RWPE2 (cell line): ENCODE data around the gene JOSD2.

Experiments
- ATAC-seq: fragments of 200-7000 bp; cut with Tn5 transposase; 3 replicates; pipeline ENCODE4 v1.9.1; 2021; ENCODE audit warnings: low read depth
- DNase-seq: peaks from one replicate; pipeline ENCODE4 v3.0.0-alpha.2; 2020; ENCODE audit warnings: low spot score
- H3K27ac ChIP-seq: fragments of 450-650 bp; 2 replicates; pipeline ENCODE4 v1.5.1; 2017; ENCODE audit warnings: mild to moderate bottlenecking; ENCODE audit not compliant: poor library complexity, severe bottlenecking
- H3K27me3 ChIP-seq: fragments of 250-450 bp; sonication (Bioruptor Pico); 2 replicates; pipeline ENCODE4 v1.5.1; 2021; ENCODE audit warnings: mild to moderate bottlenecking, moderate library complexity; ENCODE audit not compliant: insufficient read depth, poor library complexity, severe bottlenecking
- H3K36me3 ChIP-seq: fragments of 250-450 bp; sonication (Bioruptor Pico); 2 replicates; pipeline ENCODE4 v1.5.1; 2020; ENCODE audit warnings: low read depth, mild to moderate bottlenecking, moderate library complexity
- H3K4me1 ChIP-seq: fragments of 250-450 bp; sonication (Bioruptor Pico); 2 replicates; pipeline ENCODE4 v1.5.1; 2021; ENCODE audit warnings: mild to moderate bottlenecking, moderate library complexity; ENCODE audit not compliant: insufficient read depth, poor library complexity, severe bottlenecking
- H3K4me3 ChIP-seq: fragments of 250-450 bp; sonication (Bioruptor Pico); 2 replicates; pipeline ENCODE4 v1.5.1; 2021; ENCODE audit warnings: mild to moderate bottlenecking, moderate library complexity; ENCODE audit not compliant: severe bottlenecking
- H3K9me3 ChIP-seq: fragments of 250-450 bp; sonication (Bioruptor Pico); 2 replicates; pipeline ENCODE4 v1.5.1; 2021; ENCODE audit warnings: mild to moderate bottlenecking, moderate library complexity; ENCODE audit not compliant: severe bottlenecking
- TF ChIP-seq, protein P1 (sequence below): fragments of 450-650 bp; IDR thresholded peaks from one replicate; pipeline ENCODE4 v1.5.1; 2017; ENCODE audit warnings: mild to moderate bottlenecking, moderate library complexity; ENCODE audit not compliant: poor library complexity, severe bottlenecking

Gene JOSD2

GRCh38 chr19:50496189-50497021 is 14.6 kb downstream of the JOSD2 start:
- Histone ChIP-seq H3K36me3 (no peaks in the 10 kb centered on the region), H3K9me3 (no peaks in the 10 kb centered on the region), H3K4me1 (no peaks in the 10 kb centered on the region), H3K27ac (no peak overlapping the region), H3K27me3 (peaks cover 6% of the 10 kb centered on the region), H3K4me3 (no peak overlapping the region)
- ATAC-seq (no peak), DNase-seq (peak; percentile 35)
- TF ChIP-seq, protein P1, sequence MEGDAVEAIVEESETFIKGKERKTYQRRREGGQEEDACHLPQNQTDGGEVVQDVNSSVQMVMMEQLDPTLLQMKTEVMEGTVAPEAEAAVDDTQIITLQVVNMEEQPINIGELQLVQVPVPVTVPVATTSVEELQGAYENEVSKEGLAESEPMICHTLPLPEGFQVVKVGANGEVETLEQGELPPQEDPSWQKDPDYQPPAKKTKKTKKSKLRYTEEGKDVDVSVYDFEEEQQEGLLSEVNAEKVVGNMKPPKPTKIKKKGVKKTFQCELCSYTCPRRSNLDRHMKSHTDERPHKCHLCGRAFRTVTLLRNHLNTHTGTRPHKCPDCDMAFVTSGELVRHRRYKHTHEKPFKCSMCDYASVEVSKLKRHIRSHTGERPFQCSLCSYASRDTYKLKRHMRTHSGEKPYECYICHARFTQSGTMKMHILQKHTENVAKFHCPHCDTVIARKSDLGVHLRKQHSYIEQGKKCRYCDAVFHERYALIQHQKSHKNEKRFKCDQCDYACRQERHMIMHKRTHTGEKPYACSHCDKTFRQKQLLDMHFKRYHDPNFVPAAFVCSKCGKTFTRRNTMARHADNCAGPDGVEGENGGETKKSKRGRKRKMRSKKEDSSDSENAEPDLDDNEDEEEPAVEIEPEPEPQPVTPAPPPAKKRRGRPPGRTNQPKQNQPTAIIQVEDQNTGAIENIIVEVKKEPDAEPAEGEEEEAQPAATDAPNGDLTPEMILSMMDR, result no peak

DNA sequence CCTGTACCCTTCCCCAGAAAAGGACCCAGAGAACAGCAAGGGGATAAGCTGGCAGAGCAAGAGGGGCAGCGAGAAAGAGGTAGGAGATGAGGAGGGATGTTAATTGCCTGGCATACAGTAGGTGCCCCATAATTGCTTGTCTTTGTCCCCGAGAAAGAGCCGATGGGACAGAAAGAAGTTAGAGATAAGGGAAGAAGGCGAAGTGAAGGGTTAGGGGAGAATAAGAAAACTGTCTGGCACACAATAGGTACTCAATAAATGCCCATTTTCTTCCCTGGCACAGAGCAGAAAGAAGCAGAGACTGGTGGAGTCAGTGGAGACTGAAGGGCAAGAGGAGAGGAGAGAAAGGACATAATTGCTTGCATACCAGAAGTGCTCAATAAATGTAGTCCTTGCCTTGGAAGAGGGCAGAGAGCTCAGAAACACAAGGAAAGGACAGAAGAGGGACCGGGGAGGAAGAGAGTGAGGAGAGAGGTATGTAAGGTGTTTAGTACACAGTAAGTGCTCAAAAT is 15.9 kb downstream of the JOSD2 start:
- no peak overlapping the region for H3K27ac ChIP-seq
- H3K4me1 ChIP-seq, result no peaks in the 10 kb centered on the region
- no peak for DNase-seq
- H3K4me3 ChIP-seq, result no peak overlapping the region
- TF ChIP-seq, protein P1, result no peak
- H3K36me3 ChIP-seq, result no peaks in the 10 kb centered on the region
- ATAC-seq, result no peak
- no peaks in the 10 kb centered on the region for H3K9me3 ChIP-seq
- H3K27me3 ChIP-seq, result peaks cover 8% of the 10 kb centered on the region

DNA sequence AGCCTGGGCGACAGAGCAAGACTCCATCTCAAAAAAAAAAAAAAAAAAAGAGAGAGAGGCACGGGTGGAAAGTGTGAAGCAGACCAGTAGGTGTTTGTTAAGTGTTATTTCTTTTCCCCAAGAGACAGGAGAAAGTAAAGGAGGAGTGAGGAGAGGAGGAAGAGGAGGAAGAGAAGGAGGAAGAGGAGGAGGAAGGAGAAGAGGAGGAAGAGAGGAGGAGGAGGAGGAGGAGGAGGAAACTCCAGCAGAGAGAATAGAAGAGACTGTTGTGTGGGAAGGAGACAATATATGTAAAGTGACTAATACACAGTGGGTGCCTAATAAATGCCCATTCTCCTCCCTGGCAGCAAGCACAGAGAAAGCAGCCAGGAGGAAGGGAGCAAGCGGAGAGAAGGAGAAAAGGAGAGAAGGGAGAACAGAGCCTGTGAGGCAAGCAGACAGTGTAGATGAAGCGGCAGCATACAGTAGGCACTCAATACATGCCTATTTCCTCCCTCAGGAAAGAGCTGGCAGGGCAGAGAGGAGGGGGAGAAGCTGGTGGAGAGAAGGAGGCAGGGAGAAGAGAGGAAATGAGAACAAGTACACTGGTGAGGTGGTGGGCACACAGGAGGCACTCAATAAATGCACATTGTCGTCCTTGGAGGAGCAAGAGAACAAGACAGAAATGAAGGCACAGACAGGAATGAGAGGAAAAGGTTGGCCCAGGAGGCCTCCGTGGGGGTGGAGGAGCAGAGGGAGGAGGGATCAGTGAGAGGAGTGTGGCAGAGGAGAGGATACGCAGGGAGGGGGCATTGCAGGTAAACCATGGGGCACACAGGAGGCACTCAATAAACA is 16.6 kb downstream of the JOSD2 start:
- ATAC-seq (no peak), DNase-seq (no peak)
- no peaks in the 10 kb centered on the region for H3K4me1 ChIP-seq
- H3K36me3 ChIP-seq, result no peaks in the 10 kb centered on the region
- no peak overlapping the region for H3K27ac ChIP-seq
- no peaks in the 10 kb centered on the region for H3K9me3 ChIP-seq
- TF ChIP-seq, protein P1, result no peak
- no peak overlapping the region for H3K4me3 ChIP-seq
- H3K27me3 ChIP-seq, result peaks cover 8% of the 10 kb centered on the region

DNA sequence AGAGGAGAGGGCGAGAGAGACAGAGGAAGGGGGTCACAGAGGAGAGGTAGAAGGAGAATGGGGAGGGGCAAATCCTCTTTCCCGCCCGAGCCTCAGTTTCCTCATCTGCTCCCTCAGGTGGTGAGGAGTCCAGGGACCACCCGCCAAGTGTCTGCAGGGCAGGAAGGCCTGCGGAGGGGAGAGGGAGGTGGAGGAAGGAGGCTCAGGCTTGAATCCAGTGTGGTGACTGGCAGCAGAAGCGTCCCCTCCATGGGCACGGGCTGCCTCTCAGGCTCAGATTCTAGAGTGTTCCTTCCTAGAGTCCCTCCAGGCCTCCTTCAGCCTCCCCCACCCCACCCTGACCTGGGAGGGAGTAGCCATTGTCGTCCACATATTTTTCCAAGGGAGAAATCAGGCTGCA is 17.8 kb downstream of the JOSD2 start:
- no peak overlapping the region for H3K4me3 ChIP-seq
- DNase-seq, result no peak
- no peak overlapping the region for H3K27ac ChIP-seq
- ATAC-seq, result no peak
- TF ChIP-seq, protein P1, result no peak
- no peaks in the 10 kb centered on the region for H3K4me1 ChIP-seq
- no peaks in the 10 kb centered on the region for H3K36me3 ChIP-seq
- peaks cover 17% of the 10 kb centered on the region for H3K27me3 ChIP-seq
- no peaks in the 10 kb centered on the region for H3K9me3 ChIP-seq
